H9 (cell line): Measurements from ENCODE around the gene BAHD1. TPM values are rescaled to one million over a fixed set of nuclear protein-coding genes. Genes with fewer than 3 reads are reported as not detected.

Experiments
- DNase-seq: peaks from one replicate; pipeline ENCODE4 v3.0.0-alpha.2; 2017
- H2AFZ ChIP-seq: one replicate; pipeline ENCODE4 v1.6.1; 2013; ENCODE audit warnings: mild to moderate bottlenecking, low read length, control low read depth, moderate library complexity
- H2AK5ac ChIP-seq: 2 replicates; pipeline ENCODE4 v1.6.1; 2013; ENCODE audit warnings: low read length, control low read depth, mixed read lengths; ENCODE audit not compliant: insufficient read length
- H2BK120ac ChIP-seq: one replicate; pipeline ENCODE4 v1.6.1; 2013; ENCODE audit warnings: low read depth, mild to moderate bottlenecking, low read length, control low read depth, inconsistent platforms; ENCODE audit not compliant: poor library complexity, severe bottlenecking
- H2BK12ac ChIP-seq: 2 replicates; pipeline ENCODE4 v1.6.1; 2013; ENCODE audit warnings: low read length, control low read depth, mixed read lengths, low read depth; ENCODE audit not compliant: insufficient read length
- H2BK15ac ChIP-seq: 2 replicates; pipeline ENCODE4 v1.6.1; 2013; ENCODE audit warnings: low read depth, low read length, control low read depth
- H2BK20ac ChIP-seq: one replicate; pipeline ENCODE4 v1.6.1; 2013; ENCODE audit warnings: low read depth, mild to moderate bottlenecking, low read length, control low read depth, inconsistent platforms; ENCODE audit not compliant: poor library complexity, severe bottlenecking
- H2BK5ac ChIP-seq: 2 replicates; pipeline ENCODE4 v1.6.1; 2013; ENCODE audit warnings: low read length, control low read depth, mixed read lengths; ENCODE audit not compliant: insufficient read length
- H3K14ac ChIP-seq: 2 replicates; pipeline ENCODE4 v1.6.1; 2013; ENCODE audit warnings: low read length, control low read depth; ENCODE audit not compliant: insufficient read depth
- H3K18ac ChIP-seq: 2 replicates; pipeline ENCODE4 v1.6.1; 2013; ENCODE audit warnings: low read depth, mild to moderate bottlenecking, mixed read lengths, low read length, control low read depth; ENCODE audit not compliant: insufficient read length
- H3K23ac ChIP-seq: 2 replicates; pipeline ENCODE4 v1.6.1; 2013; ENCODE audit warnings: low read length, control low read depth, mixed read lengths, low read depth; ENCODE audit not compliant: insufficient read length
- H3K23me2 ChIP-seq: 2 replicates; pipeline ENCODE4 v1.6.1; 2013; ENCODE audit warnings: low read depth, mild to moderate bottlenecking, mixed read lengths, low read length, control low read depth; ENCODE audit not compliant: insufficient read length, poor library complexity, severe bottlenecking
- H3K27ac ChIP-seq: 2 replicates; pipeline ENCODE4 v1.5.1; 2013; ENCODE audit warnings: low read length, control low read depth, mixed read lengths, low read depth; ENCODE audit not compliant: insufficient read length
- H3K27me3 ChIP-seq: 2 replicates; pipeline ENCODE4 v1.6.1; 2013; ENCODE audit warnings: low read length, control low read depth, inconsistent platforms; ENCODE audit not compliant: insufficient read depth
- H3K4ac ChIP-seq: 2 replicates; pipeline ENCODE4 v1.6.1; 2013; ENCODE audit warnings: low read depth, mild to moderate bottlenecking, control low read depth, inconsistent platforms, low read length, moderate library complexity
- H3K4me1 ChIP-seq: 2 replicates; pipeline ENCODE4 v1.6.1; 2013; ENCODE audit warnings: low read length, control low read depth, inconsistent platforms; ENCODE audit not compliant: insufficient read depth
- H3K4me2 ChIP-seq: 2 replicates; pipeline ENCODE4 v1.6.1; 2013; ENCODE audit warnings: low read length, control low read depth, mixed read lengths; ENCODE audit not compliant: insufficient read length, insufficient read depth
- H3K56ac ChIP-seq: 2 replicates; pipeline ENCODE4 v1.6.1; 2013; ENCODE audit warnings: low read depth, mild to moderate bottlenecking, mixed read lengths, low read length, control low read depth; ENCODE audit not compliant: insufficient read length
- H3K79me1 ChIP-seq: 2 replicates; pipeline ENCODE4 v1.6.1; 2013; ENCODE audit warnings: low read depth, mild to moderate bottlenecking, moderate library complexity, low read length, control low read depth, inconsistent platforms; ENCODE audit not compliant: insufficient read depth, poor library complexity, severe bottlenecking
- H3K79me2 ChIP-seq: 2 replicates; pipeline ENCODE4 v1.6.1; 2013; ENCODE audit warnings: low read length, control low read depth, inconsistent platforms; ENCODE audit not compliant: insufficient read depth
- H3K9ac ChIP-seq: 2 replicates; pipeline ENCODE4 v1.6.1; 2013; ENCODE audit warnings: low read length, control low read depth, mixed read lengths; ENCODE audit not compliant: insufficient read length; ENCODE audit errors: extremely low read depth
- H3K9me3 ChIP-seq: one replicate; pipeline ENCODE4 v1.6.1; 2013; ENCODE audit warnings: low read depth, low read length, inconsistent platforms; ENCODE audit not compliant: control insufficient read depth
- H3T11ph ChIP-seq: one replicate; pipeline ENCODE4 v1.6.1; 2013; ENCODE audit warnings: mild to moderate bottlenecking, low read length, control low read depth, inconsistent platforms
- H4K20me1 ChIP-seq: one replicate; pipeline ENCODE4 v1.6.1; 2013; ENCODE audit not compliant: control insufficient read depth, insufficient read length, insufficient read depth
- H4K5ac ChIP-seq: 2 replicates; pipeline ENCODE4 v1.6.1; 2013; ENCODE audit warnings: low read depth, mild to moderate bottlenecking, mixed read lengths, low read length, control low read depth; ENCODE audit not compliant: insufficient read length
- H4K8ac ChIP-seq: replicated peaks from 2 replicates; pipeline ENCODE4 v1.6.1; 2013; ENCODE audit warnings: low read length, control low read depth, mixed read lengths, low read depth; ENCODE audit not compliant: insufficient read length
- H4K91ac ChIP-seq: 2 replicates; pipeline ENCODE4 v1.6.1; 2013; ENCODE audit warnings: low read depth, mild to moderate bottlenecking, moderate library complexity, mixed read lengths, low read length, control low read depth; ENCODE audit not compliant: insufficient read length
- H3K27ac Mint-ChIP-seq, 3 experiments: 2 replicates in 2 of 3; 3 replicates in 1 of 3; pipeline ENCODE4 v1.8.0; 2020 to 2021; ENCODE audit warnings: mixed read lengths in 3 of 3, mild to moderate bottlenecking in 1 of 3, moderate library complexity in 1 of 3
- H3K27me3 Mint-ChIP-seq: 2 replicates; pipeline ENCODE4 v1.8.0; 2021; ENCODE audit warnings: low read depth, mild to moderate bottlenecking, moderate library complexity, mixed read lengths
- H3K36me3 Mint-ChIP-seq, 3 experiments: 2 replicates in 2 of 3; 3 replicates in 1 of 3; pipeline ENCODE4 v1.8.0; 2020 to 2021; ENCODE audit warnings: low read depth in 3 of 3, mixed read lengths in 3 of 3; ENCODE audit not compliant: insufficient read depth in 1 of 3
- H3K4me1 Mint-ChIP-seq, 2 experiments: 2 replicates each; pipeline ENCODE4 v1.8.0; 2020; ENCODE audit warnings: mixed read lengths in 2 of 2
- H3K4me3 Mint-ChIP-seq, 2 experiments: 2 replicates in 1 of 2; 3 replicates in 1 of 2; pipeline ENCODE4 v1.8.0; 2020 to 2021; ENCODE audit warnings: mild to moderate bottlenecking in 2 of 2, mixed read lengths in 2 of 2, moderate library complexity in 1 of 2
- H3K9me3 Mint-ChIP-seq, 2 experiments: 2 replicates in 1 of 2; 3 replicates in 1 of 2; pipeline ENCODE4 v1.8.0; 2020; ENCODE audit warnings: mild to moderate bottlenecking in 2 of 2, mixed read lengths in 2 of 2, moderate library complexity in 1 of 2
- CTCF ChIP-seq: fragments of 200-600 bp; sonication (generic); conservative IDR thresholded peaks from 3 replicates; pipeline ENCODE4 v1.8.0; 2021; ENCODE audit warnings: antibody characterized with exemption, mild to moderate bottlenecking
- WGBS: extraction: QIAGEN DNeasy Blood & Tissue Kit; methylation state at CpG from one replicate; pipeline ENCODE4 v1.1.7; 2013; ENCODE audit warnings: missing lambda C conversion rate, low lambda C conversion rate, mixed read lengths; ENCODE audit not compliant: insufficient read length; ENCODE audit errors: extremely low coverage; 5-methylcytosine and 5-hydroxymethylcytosine counted together
- total RNA-seq: library from RNA; stranded (reverse); gene quantifications from 2 replicates; pipeline ENCODE4 v1.2.1, GENCODE V29; 2021

BAHD1 gene
- total RNA-seq, 1 experiment from 2014 or later = 54.1 TPM

- Histone ChIP-seq H3K23ac (no peak overlapping the region), H2BK5ac (no peak overlapping the region), H3K4ac (no peak overlapping the region), H2AK5ac (no peak overlapping the region), H4K91ac (no peak overlapping the region), H3K4me2 (peak overlapping the region; percentile 80), H3T11ph (no peak overlapping the region), H2BK12ac (no peak overlapping the region), H3K27ac (no peak overlapping the region), H3K79me2 (no peaks in the 10 kb centered on the region), H3K79me1 (no peaks in the 10 kb centered on the region), H3K9ac (no peak overlapping the region), H2AFZ (no peak overlapping the region), H3K9me3 (no peaks in the 10 kb centered on the region), H4K20me1 (no peaks in the 10 kb centered on the region), H4K8ac (no peak overlapping the region), H2BK20ac (no peak overlapping the region), H3K27me3 (peaks cover 11% of the 10 kb centered on the region; the same call in 1 of the 2 replicates), H3K56ac (no peak overlapping the region), H3K23me2 (peaks cover 44% of the 10 kb centered on the region), H3K14ac (no peak overlapping the region), H3K4me1 (peaks cover 9% of the 10 kb centered on the region), H2BK120ac (no peak overlapping the region), H2BK15ac (no peak overlapping the region), H3K18ac (no peak overlapping the region), H4K5ac (no peak overlapping the region)
- peak overlapping the region; percentile 55 to 78 for H3K4me3 Mint-ChIP-seq
- DNase-seq = no peak
- no peak for TF ChIP-seq CTCF
- H3K9me3 Mint-ChIP-seq = no peaks in the 10 kb centered on the region; a peak in 1 of 5 replicates
- WGBS = no CpG with 5 or more reads among the region's 20 CpGs
- no peaks in the 10 kb centered on the region; a peak in 1 of 7 replicates for H3K36me3 Mint-ChIP-seq
- peaks cover 46 to 48% of the 10 kb centered on the region in 2 experiments for H3K4me1 Mint-ChIP-seq
- peaks cover 54% of the 10 kb centered on the region for H3K27me3 Mint-ChIP-seq
- no peak overlapping the region for H3K27ac Mint-ChIP-seq
Observed at GRCh38 chr15:40435023-40435709, 5.6 kb upstream of the BAHD1 start.
